K562 (cell line): ENCODE measurements around the gene MTRF1L. TPM values are rescaled to one million over a fixed set of nuclear protein-coding genes. Genes with fewer than 3 reads are reported as not detected.

Source experiments
- ATAC-seq: fragments of 200-7000 bp; cut with Tn5 transposase; 3 replicates; pipeline ENCODE4 v1.9.1; 2020; ENCODE audit warnings: moderate library complexity
- BruUV-seq: library from RNA; stranded (reverse); fragments of 400-500 nt; replicated peaks from 2 replicates; lab custom pipeline; 2021; lab: Mats Ljungman, UMichigan
- CTCF ChIA-PET: fragments of 300-600 bp; formaldehyde crosslinking; extraction: SDS; loops from one replicate; lab custom pipeline; 2021; ENCODE audit warnings: low intra/inter-chr PET ratio; lab: Yijun Ruan, JAX
- POLR2A ChIA-PET: fragments of 300-600, 350-650 bp; sonication (Branson Sonifier 250); formaldehyde crosslinking; extraction: SDS; loops from one replicate; lab custom pipeline; 2021; ENCODE audit warnings: antibody characterized with exemption, inconsistent platforms; lab: Yijun Ruan, JAX
- DNase-seq, 4 experiments: peaks; one replicate each; pipeline versions ENCODE4 v3.0.0 to v3.0.0-alpha.2; 2011 to 2018; ENCODE audit warnings: low spot score in 3 of 4, mixed read lengths in 3 of 4; ENCODE audit errors: extremely low read depth in 1 of 4
- FAIRE-seq: peaks from 2 replicates; lab custom pipeline; 2011; peaks lifted over from hg19 to GRCh38; lab: Jason Lieb, UNC
- H2AFZ ChIP-seq: 2 replicates; pipeline ENCODE4 v1.6.0; 2011; ENCODE audit warnings: low read depth, low read length, control low read depth, inconsistent platforms
- H3K27ac ChIP-seq: fragments of 200-600 bp; 3 replicates; pipeline ENCODE4 v1.8.0; 2011; ENCODE audit warnings: low read depth, mild to moderate bottlenecking, control low read depth, inconsistent platforms, low read length, moderate library complexity, mixed read lengths; ENCODE audit errors: extremely low read depth
- H3K27me3 ChIP-seq, 2 experiments: fragments of 300-600 bp in 1 of 2; 2 replicates in 1 of 2; 3 replicates in 1 of 2; pipeline versions ENCODE4 v1.6.0 to v1.8.0; 2011; ENCODE audit warnings: inconsistent platforms in 2 of 2, low read length in 2 of 2, mild to moderate bottlenecking in 1 of 2, mixed read lengths in 1 of 2, moderate library complexity in 1 of 2; ENCODE audit not compliant: control insufficient read depth in 2 of 2, insufficient read depth in 2 of 2
- H3K36me3 ChIP-seq: fragments of 300-600 bp; 3 replicates; pipeline ENCODE4 v1.8.0; 2011; ENCODE audit warnings: mild to moderate bottlenecking, low read length, inconsistent platforms; ENCODE audit not compliant: control insufficient read depth, insufficient read depth
- H3K4me1 ChIP-seq, 2 experiments: fragments of 200-600 bp in 1 of 2; replicated peaks in 1 of 2; 2 replicates in 1 of 2; 3 replicates in 1 of 2; pipeline versions ENCODE4 v1.5.1 to v1.8.0; 2011; ENCODE audit warnings: inconsistent platforms in 2 of 2, low read length in 2 of 2, mild to moderate bottlenecking in 1 of 2, mixed read lengths in 1 of 2, moderate library complexity in 1 of 2; ENCODE audit not compliant: control insufficient read depth in 2 of 2, insufficient read depth in 2 of 2
- H3K4me2 ChIP-seq: 2 replicates; pipeline ENCODE4 v1.6.1; 2011; ENCODE audit warnings: low read length, control low read depth, inconsistent platforms, mixed read lengths; ENCODE audit not compliant: insufficient read depth
- H3K4me3 ChIP-seq: fragments of 200-600 bp; sonication (generic), shearing (Covaris generic); 2 replicates; pipeline ENCODE4 v1.5.1; 2016; ENCODE audit warnings: control low read depth, inconsistent platforms
- H3K79me2 ChIP-seq: fragments of 200-600 bp; 3 replicates; pipeline ENCODE4 v1.8.0; 2011; ENCODE audit warnings: low read length, inconsistent platforms; ENCODE audit not compliant: control insufficient read depth, insufficient read depth
- H3K9ac ChIP-seq, 2 experiments: 2 replicates each; pipeline versions ENCODE4 v1.6.0 to v1.6.1; 2011; ENCODE audit warnings: low read depth in 2 of 2, low read length in 2 of 2, control low read depth in 1 of 2, inconsistent platforms in 1 of 2, mild to moderate bottlenecking in 1 of 2, mixed read lengths in 1 of 2; ENCODE audit not compliant: insufficient read depth in 1 of 2
- H3K9me1 ChIP-seq: one replicate; pipeline ENCODE4 v1.6.0; 2011; ENCODE audit warnings: inconsistent platforms, mild to moderate bottlenecking, low read length, moderate library complexity; ENCODE audit not compliant: control insufficient read depth, insufficient read depth
- H3K9me3 ChIP-seq: replicated peaks from 2 replicates; pipeline ENCODE4 v1.5.1; 2011; ENCODE audit warnings: low read depth, low read length, inconsistent platforms; ENCODE audit not compliant: control insufficient read depth, insufficient read depth
- H4K20me1 ChIP-seq: replicated peaks from 2 replicates; pipeline ENCODE4 v1.6.1; 2011; ENCODE audit warnings: low read length, inconsistent platforms, mixed read lengths; ENCODE audit not compliant: control insufficient read depth, insufficient read depth
- ATF7 ChIP-seq: fragments of 450-650 bp; IDR thresholded peaks from 2 replicates; pipeline ENCODE4 v1.7.1; 2014; ENCODE audit warnings: mild to moderate bottlenecking, moderate library complexity
- CC2D1A ChIP-seq: fragments of 450-650 bp; IDR thresholded peaks from 2 replicates; pipeline ENCODE4 v1.6.1; 2017; ENCODE audit warnings: mild to moderate bottlenecking
- KLF1 ChIP-seq: fragments of 450-650 bp; IDR thresholded peaks from 2 replicates; pipeline ENCODE4 v1.6.1; 2016; ENCODE audit warnings: missing genetic modification characterization, missing compliant biosample characterization
- POLR3A ChIP-seq: IDR thresholded peaks from 2 replicates; pipeline ENCODE4 v1.6.1; 2011; ENCODE audit warnings: borderline replicate concordance, mild to moderate bottlenecking, moderate library complexity; ENCODE audit not compliant: insufficient read length, insufficient read depth; ENCODE audit errors: extremely low read depth
- RBM39 ChIP-seq: fragments of 200-400 bp; formaldehyde crosslinking; optimal IDR thresholded peaks from 2 replicates; pipeline ENCODE3; 2018; ENCODE audit warnings: low read depth, low read length
- YY1 ChIP-seq, 3 experiments: IDR thresholded peaks; 2 replicates each; pipeline ENCODE4 v1.6.1; 2011; ENCODE audit warnings: low read length in 2 of 3, mild to moderate bottlenecking in 2 of 3, moderate library complexity in 2 of 3, borderline replicate concordance in 1 of 3, control low read depth in 1 of 3, low read depth in 1 of 3; ENCODE audit not compliant: insufficient read depth in 3 of 3, insufficient replicate concordance in 2 of 3, control insufficient read depth in 1 of 3, insufficient read length in 1 of 3; ENCODE audit errors: extremely low read depth in 1 of 3
- in situ Hi-C: fragments of 300-500 bp; cut with MboI; formaldehyde crosslinking; loops from 4 replicates; pipeline ENCODE4 v1.15.0; 2018; ENCODE audit warnings: inconsistent platforms, mixed read lengths
- intact Hi-C: fragments of 100-400 bp; cut with micrococcal nuclease; formaldehyde crosslinking; loops from 2 replicates; pipeline ENCODE4 v1.14.2; 2022
- polyA plus RNA-seq, 8 experiments: library from polyadenylated mRNA; depleted of rRNA in 4 of 8; stranded (reverse) in 5 of 8; unstranded in 3 of 8; fragments of >200 nt; fragmentation: Nextera tagmentation in 2 of 8; fragmentation: Illumina TruSeq in 1 of 8; extraction: Ambion mirVana in 2 of 8; extraction: Trizol in 1 of 8; gene quantifications; 2 replicates each; pipeline versions ENCODE4 v1.2.1 to v1.2.3, GENCODE V29; 2011 to 2014; ENCODE audit warnings: inconsistent platforms in 1 of 8, missing spikeins in 1 of 8
- total RNA-seq, 7 experiments: library from RNA; depleted of rRNA in 6 of 7; stranded (reverse); fragments of >200 nt in 6 of 7; fragmentation: Illumina TruSeq in 2 of 7; extraction: Trizol in 2 of 7; gene quantifications; 2 replicates each; pipeline versions ENCODE4 v1.2.1 to v1.2.3, GENCODE V29; 2011 to 2021; ENCODE audit warnings: low replicate concordance in 1 of 7
- TF ChIP-seq, protein P1 (sequence below): fragments of 450-650 bp; IDR thresholded peaks from 2 replicates; pipeline ENCODE4 v1.6.1; 2016; ENCODE audit warnings: mild to moderate bottlenecking
- TF ChIP-seq, protein P2 (sequence below): fragments of 250-450 bp; sonication (Bioruptor Pico); IDR thresholded peaks from 2 replicates; pipeline ENCODE4 v1.5.0; 2021; ENCODE audit warnings: mild to moderate bottlenecking, moderate library complexity

The MTRF1L gene
- total and polyA plus RNA-seq, 9 of the 15 experiments (the other 6 are each of a cell fraction or from before 2014, with no cell fraction given): 10.7 to 34.0 (median 30.2) TPM

DNA sequence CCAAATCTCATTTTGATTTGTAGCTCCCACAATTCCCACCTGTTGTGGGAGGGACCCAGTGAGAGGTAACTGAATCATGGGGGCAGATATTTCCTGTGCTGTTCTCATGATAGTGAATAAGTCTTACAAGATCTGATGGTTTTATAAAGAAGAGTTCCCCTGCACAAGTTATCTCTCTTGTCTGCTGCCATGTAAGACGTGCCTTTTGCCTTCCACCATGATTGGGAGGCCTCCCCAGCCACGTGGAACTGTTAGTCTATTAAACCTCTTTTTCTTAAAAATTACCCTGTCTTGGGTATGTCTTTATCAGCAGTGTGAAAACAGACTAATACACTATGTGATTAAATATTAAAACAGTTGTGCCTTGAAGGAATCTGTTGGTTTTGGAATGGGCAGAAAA lies 3.0 kb downstream of the MTRF1L start (continued):
- TF ChIP-seq CC2D1A: peak; percentile 66; the same call in 1 of the 2 replicates
- TF ChIP-seq, protein P1, sequence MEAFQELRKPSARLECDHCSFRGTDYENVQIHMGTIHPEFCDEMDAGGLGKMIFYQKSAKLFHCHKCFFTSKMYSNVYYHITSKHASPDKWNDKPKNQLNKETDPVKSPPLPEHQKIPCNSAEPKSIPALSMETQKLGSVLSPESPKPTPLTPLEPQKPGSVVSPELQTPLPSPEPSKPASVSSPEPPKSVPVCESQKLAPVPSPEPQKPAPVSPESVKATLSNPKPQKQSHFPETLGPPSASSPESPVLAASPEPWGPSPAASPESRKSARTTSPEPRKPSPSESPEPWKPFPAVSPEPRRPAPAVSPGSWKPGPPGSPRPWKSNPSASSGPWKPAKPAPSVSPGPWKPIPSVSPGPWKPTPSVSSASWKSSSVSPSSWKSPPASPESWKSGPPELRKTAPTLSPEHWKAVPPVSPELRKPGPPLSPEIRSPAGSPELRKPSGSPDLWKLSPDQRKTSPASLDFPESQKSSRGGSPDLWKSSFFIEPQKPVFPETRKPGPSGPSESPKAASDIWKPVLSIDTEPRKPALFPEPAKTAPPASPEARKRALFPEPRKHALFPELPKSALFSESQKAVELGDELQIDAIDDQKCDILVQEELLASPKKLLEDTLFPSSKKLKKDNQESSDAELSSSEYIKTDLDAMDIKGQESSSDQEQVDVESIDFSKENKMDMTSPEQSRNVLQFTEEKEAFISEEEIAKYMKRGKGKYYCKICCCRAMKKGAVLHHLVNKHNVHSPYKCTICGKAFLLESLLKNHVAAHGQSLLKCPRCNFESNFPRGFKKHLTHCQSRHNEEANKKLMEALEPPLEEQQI: peak; percentile 91

DNA sequence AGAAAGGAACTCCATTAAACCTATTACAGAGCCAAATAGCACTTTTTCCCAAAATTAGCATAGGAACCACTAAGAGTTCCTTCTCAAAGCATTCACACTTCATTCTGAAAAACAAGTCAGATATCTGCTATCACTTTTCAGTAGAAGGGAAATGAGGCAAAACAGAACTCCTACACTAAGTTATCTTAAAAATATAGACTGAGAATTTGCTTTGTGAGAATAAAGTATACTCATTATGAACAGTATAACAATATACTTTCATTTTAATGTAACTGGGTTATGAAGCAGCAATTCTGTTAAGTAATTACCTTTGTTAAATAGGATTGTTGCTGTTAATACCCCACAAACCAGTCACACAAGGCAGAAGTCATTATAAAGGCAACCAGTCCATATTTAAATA lies 8.7 kb downstream of the MTRF1L start:
- FAIRE-seq: no peak
- no peak for ATAC-seq
- no peak for DNase-seq
- H3K27me3 ChIP-seq: no peaks in the 10 kb centered on the region
- H3K79me2 ChIP-seq: peaks cover 87% of the 10 kb centered on the region
- no peak overlapping the region for H3K4me3 ChIP-seq
- BruUV-seq: no TSS peak
- ChIA-PET CTCF (no interaction called here), POLR2A (no interaction called here)
- TF ChIP-seq RBM39 (no peak), ATF7 (no peak), YY1 (IDR thresholded peaks at IDR 0.05; ENCODE audit: borderline replicate concordance in 1 of 3, control insufficient read depth in 1 of 3, extremely low read depth in 1 of 3, insufficient read depth in 3 of 3, insufficient read length in 1 of 3, insufficient replicate concordance in 2 of 3, low read depth in 1 of 3, low read length in 2 of 3) (no peak), POLR3A (no peak), KLF1 (tag) (no peak)
- TF ChIP-seq, protein P2, sequence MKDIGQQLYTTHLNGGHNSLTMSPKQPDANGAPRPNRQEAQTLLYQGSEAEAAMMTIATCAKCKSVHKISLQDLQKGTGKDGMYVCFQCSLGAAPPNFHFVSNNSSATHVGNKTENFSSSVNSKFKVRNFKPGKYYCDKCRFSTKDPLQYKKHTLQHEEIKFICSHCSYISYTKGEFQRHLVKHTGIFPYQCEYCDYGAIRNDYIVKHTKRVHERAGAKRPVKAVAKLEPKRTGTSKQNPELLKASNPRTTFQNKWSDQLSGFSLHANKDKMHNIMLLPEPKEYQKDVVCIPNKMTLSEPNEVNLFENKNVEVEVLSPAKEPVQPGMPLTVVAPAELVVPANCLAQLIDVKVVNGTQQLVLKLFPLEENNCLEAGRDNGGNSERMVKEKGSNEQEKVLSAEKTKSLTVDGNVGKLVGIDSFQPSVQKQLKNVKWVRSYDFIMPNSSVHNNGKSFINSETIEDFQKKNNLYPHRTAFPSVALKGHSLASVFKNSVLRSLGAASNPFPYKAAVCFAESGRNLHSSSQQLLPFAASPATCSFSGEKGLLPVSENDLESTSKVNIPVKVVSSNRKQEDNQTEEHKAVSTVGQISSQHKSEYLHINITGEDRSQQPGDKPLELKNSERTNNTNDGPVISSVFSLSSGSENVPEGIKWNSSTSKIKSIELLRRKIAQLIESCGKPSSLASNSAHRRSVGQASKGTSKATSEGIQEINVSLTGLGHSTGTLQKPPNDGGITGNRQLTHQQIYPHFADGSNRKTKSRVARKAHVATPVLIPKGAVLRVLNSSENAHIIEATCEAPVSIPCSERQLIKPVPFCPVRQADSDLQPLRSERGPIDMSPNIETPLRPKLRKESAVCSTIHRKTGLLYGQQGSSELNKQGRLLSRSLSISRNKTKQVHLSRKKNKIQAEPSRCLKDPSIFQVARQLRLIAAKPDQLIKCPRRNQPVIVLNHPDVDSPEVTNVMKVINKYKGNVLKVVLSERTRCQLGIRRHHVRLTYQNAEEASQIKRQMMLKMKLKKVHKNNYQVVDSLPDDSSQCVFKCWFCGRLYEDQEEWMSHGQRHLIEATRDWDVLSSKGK (CRISPR knock-in tag): no peak
- intact Hi-C loops: no loop called here
- no peaks in the 10 kb centered on the region for H3K4me1 ChIP-seq
- no peak overlapping the region for H3K27ac ChIP-seq
- H3K36me3 ChIP-seq: peaks cover 90% of the 10 kb centered on the region
- H3K9ac ChIP-seq: no peak overlapping the region
- H3K4me2 ChIP-seq: no peak overlapping the region
- no peaks in the 10 kb centered on the region for H3K9me1 ChIP-seq
- H2AFZ ChIP-seq: no peak overlapping the region
- in situ Hi-C loops: loop anchor here (25.0 kb wide), 2 partner anchors 1518 to 1582 kb away; partner anchors contain the start of gene CNKSR3
- H3K9me3 ChIP-seq: no peaks in the 10 kb centered on the region
- no peaks in the 10 kb centered on the region for H4K20me1 ChIP-seq
